Keratinocyte (primary cell): ENCODE measurements around the gene TMEM26. TPM values are rescaled to one million over a fixed set of nuclear protein-coding genes. Genes with fewer than 3 reads are reported as not detected.

Experiments
- DNase-seq: peaks from one replicate; pipeline ENCODE4 v3.0.0-alpha.2; 2011; ENCODE audit warnings: low read depth, missing footprints, low spot score
- FAIRE-seq: peaks from 2 replicates; lab custom pipeline; 2011; peaks lifted over from hg19 to GRCh38; lab: Jason Lieb, UNC
- H2AFZ ChIP-seq: 2 replicates; pipeline ENCODE4 v1.6.0; 2012; ENCODE audit warnings: low read length, control low read depth, inconsistent platforms; ENCODE audit not compliant: control insufficient read depth
- H3K27ac ChIP-seq: 2 replicates; pipeline ENCODE4 v1.5.1; 2011; ENCODE audit warnings: low read length; ENCODE audit not compliant: control insufficient read depth, insufficient read depth
- H3K27me3 ChIP-seq: 3 replicates; pipeline ENCODE4 v1.6.0; 2011; ENCODE audit warnings: low read length; ENCODE audit not compliant: control insufficient read depth, insufficient read depth; ENCODE audit errors: extremely low read depth
- H3K36me3 ChIP-seq, 2 experiments: 2 replicates in 1 of 2; 3 replicates in 1 of 2; pipeline ENCODE4 v1.5.1; 2011; ENCODE audit warnings: low read length in 2 of 2, mild to moderate bottlenecking in 1 of 2; ENCODE audit not compliant: control insufficient read depth in 2 of 2, insufficient read depth in 2 of 2; ENCODE audit errors: extremely low read depth in 1 of 2
- H3K4me1 ChIP-seq: 3 replicates; pipeline ENCODE4 v1.5.1; 2011; ENCODE audit warnings: low read length; ENCODE audit not compliant: control insufficient read depth, insufficient read depth; ENCODE audit errors: extremely low read depth
- H3K4me2 ChIP-seq: 3 replicates; pipeline ENCODE4 v1.6.0; 2011; ENCODE audit warnings: low read depth, low read length; ENCODE audit not compliant: control insufficient read depth, insufficient read depth; ENCODE audit errors: extremely low read depth
- H3K4me3 ChIP-seq, 3 experiments: fragments of 200-600 bp in 1 of 3; sonication (generic) in 1 of 3; 2 replicates in 2 of 3; 3 replicates in 1 of 3; pipeline ENCODE4 v1.5.1; 2011 to 2016; ENCODE audit warnings: low read length in 3 of 3, mild to moderate bottlenecking in 3 of 3, control low read depth in 2 of 3, inconsistent platforms in 1 of 3, low read depth in 1 of 3, mixed read lengths in 1 of 3, mixed run types in 1 of 3, moderate library complexity in 1 of 3; ENCODE audit not compliant: control insufficient read depth in 2 of 3, insufficient read depth in 2 of 3; ENCODE audit errors: extremely low read depth in 1 of 3
- H3K79me2 ChIP-seq: 2 replicates; pipeline ENCODE4 v1.6.0; 2012; ENCODE audit warnings: low read length; ENCODE audit not compliant: control insufficient read depth, insufficient read depth
- H3K9ac ChIP-seq: 3 replicates; pipeline ENCODE4 v1.6.0; 2011; ENCODE audit warnings: low read length; ENCODE audit not compliant: control insufficient read depth, insufficient read depth; ENCODE audit errors: extremely low read depth
- H3K9me1 ChIP-seq: 3 replicates; pipeline ENCODE4 v1.6.0; 2011; ENCODE audit warnings: low read length; ENCODE audit not compliant: control insufficient read depth, insufficient read depth; ENCODE audit errors: extremely low read depth
- H3K9me3 ChIP-seq: 2 replicates; pipeline ENCODE4 v1.5.1; 2012; ENCODE audit warnings: low read depth, low read length; ENCODE audit not compliant: control insufficient read depth
- H4K20me1 ChIP-seq: 3 replicates; pipeline ENCODE4 v1.6.0; 2011; ENCODE audit warnings: low read length; ENCODE audit not compliant: control insufficient read depth, insufficient read depth; ENCODE audit errors: extremely low read depth
- CTCF ChIP-seq, 3 experiments: IDR thresholded peaks in 1 of 3; conservative IDR thresholded peaks in 1 of 3; optimal IDR thresholded peaks in 1 of 3; 2 replicates in 2 of 3; 3 replicates in 1 of 3; pipeline versions ENCODE3 to v1.5.1; 2011; ENCODE audit warnings: low read length in 3 of 3, mild to moderate bottlenecking in 3 of 3, moderate library complexity in 2 of 3, control low read depth in 1 of 3, inconsistent platforms in 1 of 3; ENCODE audit not compliant: insufficient read depth in 2 of 3; ENCODE audit errors: extremely low read depth in 1 of 3
- EZH2 ChIP-seq: IDR thresholded peaks from one replicate; pipeline ENCODE4 v1.6.1; 2012; ENCODE audit warnings: inconsistent platforms, mild to moderate bottlenecking, low read length, moderate library complexity
- dilution Hi-C: fragments of 300-500 bp; cut with MboI; formaldehyde crosslinking; loops from one replicate; pipeline ENCODE4 v1.7.0; 2020; ENCODE audit warnings: low sequenced_read_pairs; ENCODE audit not compliant: extremely low pct_ligation_motif_present
- polyA plus RNA-seq, 5 experiments: library from polyadenylated mRNA; depleted of rRNA in 3 of 5; stranded (reverse) in 3 of 5; stranded (forward) in 1 of 5; unstranded in 1 of 5; fragments of >200 nt; gene quantifications; 1 replicate in 1 of 5; 2 replicates in 3 of 5; 3 replicates in 1 of 5; pipeline versions ENCODE4 v1.2.1 to v1.2.3, GENCODE V29; 2011 to 2012; ENCODE audit warnings: missing spikeins in 2 of 5, low read depth in 1 of 5, low replicate concordance in 1 of 5

Gene TMEM26
- polyA plus RNA-seq, 1 donor (not counting 4 experiments of a cell fraction or from before 2014, with no cell fraction given) = not detected

GRCh38 chr10:61455656-61456055 is 2.5 kb upstream of the TMEM26 start:
- H3K27me3 ChIP-seq = peaks cover 26% of the 10 kb centered on the region

GRCh38 chr10:61454541-61454940 is 1.4 kb upstream of the TMEM26 start:
- H3K9ac ChIP-seq = no peak overlapping the region
- no peak for TF ChIP-seq CTCF (optimal IDR thresholded peaks at IDR 0.05 in 1 of 3, IDR thresholded peaks at IDR 0.05 in 1 of 3, conservative IDR thresholded peaks at IDR 0.05 in 1 of 3; ENCODE audit: extremely low read depth in 1 of 3, insufficient read depth in 2 of 3, low read length in 3 of 3)
- no peak for TF ChIP-seq EZH2
- no peak overlapping the region for H3K27ac ChIP-seq
- H3K4me1 ChIP-seq = no peaks in the 10 kb centered on the region
- H3K79me2 ChIP-seq = no peaks in the 10 kb centered on the region
- DNase-seq = no peak
- peaks cover 26% of the 10 kb centered on the region for H3K27me3 ChIP-seq
- no peaks in the 10 kb centered on the region for H4K20me1 ChIP-seq
- H3K4me2 ChIP-seq = no peak overlapping the region
- no peak overlapping the region for H2AFZ ChIP-seq
- H3K4me3 ChIP-seq = no peak overlapping the region
- no peaks in the 10 kb centered on the region for H3K9me3 ChIP-seq
- dilution Hi-C loops = no loop called here
- no peaks in the 10 kb centered on the region for H3K9me1 ChIP-seq
- no peaks in the 10 kb centered on the region for H3K36me3 ChIP-seq
- no peak for FAIRE-seq

More at GRCh38 chr10:61455656-61456055, 2.5 kb upstream of the TMEM26 start:
- Histone ChIP-seq H3K4me1 (no peaks in the 10 kb centered on the region), H3K27ac (no peak overlapping the region), H3K79me2 (no peaks in the 10 kb centered on the region), H3K9me3 (no peaks in the 10 kb centered on the region), H4K20me1 (no peaks in the 10 kb centered on the region), H2AFZ (no peak overlapping the region), H3K9me1 (no peaks in the 10 kb centered on the region), H3K4me3 (no peak overlapping the region), H3K36me3 (no peaks in the 10 kb centered on the region), H3K4me2 (no peak overlapping the region), H3K9ac (no peak overlapping the region)
- DNase-seq (no peak), FAIRE-seq (no peak)
- dilution Hi-C loops = no loop called here
- TF ChIP-seq EZH2 (no peak), CTCF (optimal IDR thresholded peaks at IDR 0.05 in 1 of 3, IDR thresholded peaks at IDR 0.05 in 1 of 3, conservative IDR thresholded peaks at IDR 0.05 in 1 of 3; ENCODE audit: extremely low read depth in 1 of 3, insufficient read depth in 2 of 3, low read length in 3 of 3) (no peak)
